ENCODE results near the gene MLLT10. TPM values are rescaled to one million over a fixed set of nuclear protein-coding genes. Genes with fewer than 3 reads are reported as not detected.
A peak's percentile ranks its signal among the peaks of the same experiment; 100 is the strongest.

MLLT10 gene
- total and polyA plus RNA-seq, 9 of the 15 experiments (the other 6 are each of a cell fraction or from before 2014, with no cell fraction given), result 18.8 to 81.4 (median 64.2) TPM

DNA sequence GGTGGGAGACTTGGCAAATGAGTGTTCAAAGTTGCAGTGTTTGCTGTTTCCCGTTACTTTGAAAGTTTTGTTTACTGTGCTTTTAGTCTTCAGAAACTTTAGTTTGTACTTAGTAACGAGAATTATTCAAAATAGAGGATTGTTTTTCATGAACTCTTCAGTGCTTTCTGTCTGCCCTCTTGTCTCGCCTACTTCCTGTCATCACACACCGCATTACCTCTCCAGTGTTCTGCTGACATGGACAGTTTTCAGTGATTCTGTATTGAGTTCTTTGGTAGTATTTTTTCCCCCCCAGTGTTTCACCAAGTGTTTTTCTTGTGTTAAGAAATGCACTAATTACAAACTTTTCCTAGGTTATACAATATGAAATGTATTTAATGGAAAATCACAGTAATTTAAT, 207.0 kb downstream of the MLLT10 start:
- H2AFZ ChIP-seq (ENCODE audit: low read depth, low read length), result no peak overlapping the region
- no peaks in the 10 kb centered on the region for H4K20me1 ChIP-seq (replicated peaks; ENCODE audit: control insufficient read depth, insufficient read depth, low read length)
- no peak overlapping the region for H3K27ac ChIP-seq (ENCODE audit: extremely low read depth, low read depth, low read length)
- no peaks in the 10 kb centered on the region for H3K27me3 ChIP-seq (ENCODE audit: control insufficient read depth in 2 of 2, insufficient read depth in 2 of 2, low read length in 2 of 2)
- ChIA-PET POLR2A (no interaction called here), CTCF (ENCODE audit: low intra/inter-chr PET ratio) (no interaction called here)
- in situ Hi-C loops (cut with MboI) (no loop called here), intact Hi-C loops (cut with micrococcal nuclease) (no loop called here)
- H3K79me2 ChIP-seq (ENCODE audit: control insufficient read depth, insufficient read depth, low read length), result no peaks in the 10 kb centered on the region
- no peak overlapping the region for H3K4me3 ChIP-seq
- no peak overlapping the region for H3K9ac ChIP-seq (ENCODE audit: insufficient read depth in 1 of 2, low read depth in 2 of 2, low read length in 2 of 2)
- H3K4me2 ChIP-seq (ENCODE audit: insufficient read depth, low read length), result no peak overlapping the region
- ATAC-seq, result no peak
- H3K4me1 ChIP-seq (replicated peaks in 1 of 2; ENCODE audit: control insufficient read depth in 2 of 2, insufficient read depth in 2 of 2, low read length in 2 of 2), result peaks cover 0 to 4% of the 10 kb centered on the region in 2 experiments; a peak in 1 of 5 replicates
- TF ChIP-seq ZNF436 (CRISPR knock-in tag; IDR thresholded peaks at IDR 0.05) (no peak), C11orf30 (IDR thresholded peaks at IDR 0.05; ENCODE audit: low read depth) (peak; percentile 52), ZNF316 (IDR thresholded peaks at IDR 0.05) (peak; percentile 64)
- DNase-seq (ENCODE audit: extremely low read depth in 1 of 4, low spot score in 3 of 4), result no peak
- H3K9me3 ChIP-seq (replicated peaks; ENCODE audit: control insufficient read depth, insufficient read depth, low read depth, low read length), result no peaks in the 10 kb centered on the region
- 88% methylated on average over 4 of the region's 4 CpGs for WGBS (ENCODE audit: insufficient coverage, low coverage, missing lambda C conversion rate)
- H3K9me1 ChIP-seq (ENCODE audit: control insufficient read depth, insufficient read depth, low read length), result no peaks in the 10 kb centered on the region
- no TSS peak for BruUV-seq (replicated peaks)
- FAIRE-seq, result no peak
- H3K36me3 ChIP-seq (ENCODE audit: control insufficient read depth, insufficient read depth, low read length), result peaks cover 85% of the 10 kb centered on the region

DNA sequence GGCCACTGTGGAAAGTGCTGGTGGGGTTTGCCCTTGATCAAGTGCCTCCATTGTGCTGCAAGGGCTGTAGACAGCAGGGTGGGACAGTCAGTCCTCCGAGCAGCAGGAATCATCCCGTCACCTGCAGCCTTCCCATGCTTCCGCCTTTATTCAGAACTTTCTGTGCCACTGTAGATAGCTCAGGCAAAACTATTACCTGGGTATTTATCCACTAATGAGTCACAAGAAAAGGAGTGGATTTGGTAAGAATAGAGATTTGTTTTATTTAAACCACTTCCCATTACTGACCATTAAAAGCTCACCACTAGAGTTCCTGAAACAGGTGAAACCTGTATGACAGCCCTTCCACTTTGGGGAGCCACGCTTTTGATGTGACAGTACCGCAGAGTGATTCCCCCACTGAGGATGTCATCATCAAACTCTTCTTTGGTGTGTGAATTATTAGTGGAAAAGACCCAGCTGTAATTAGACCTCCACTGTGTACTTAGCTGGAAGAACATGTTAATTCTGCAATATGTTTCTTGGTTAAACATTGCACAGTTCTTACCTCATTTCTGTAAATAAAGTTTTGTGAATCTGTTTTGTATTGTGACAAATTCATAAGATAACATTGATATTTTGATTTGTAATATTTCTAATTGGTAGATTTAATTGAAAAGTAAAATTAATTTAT, 208.8 kb downstream of the MLLT10 start:
- Histone ChIP-seq H3K36me3 (ENCODE audit: control insufficient read depth, insufficient read depth, low read length) (peaks cover 72% of the 10 kb centered on the region), H2AFZ (ENCODE audit: low read depth, low read length) (no peak overlapping the region), H3K27ac (ENCODE audit: extremely low read depth, low read depth, low read length) (no peak overlapping the region), H3K9me1 (ENCODE audit: control insufficient read depth, insufficient read depth, low read length) (no peaks in the 10 kb centered on the region), H3K9me3 (replicated peaks; ENCODE audit: control insufficient read depth, insufficient read depth, low read depth, low read length) (no peaks in the 10 kb centered on the region), H3K4me3 (no peak overlapping the region), H3K9ac (ENCODE audit: insufficient read depth in 1 of 2, low read depth in 2 of 2, low read length in 2 of 2) (no peak overlapping the region), H3K4me2 (ENCODE audit: insufficient read depth, low read length) (no peak overlapping the region), H3K4me1 (replicated peaks in 1 of 2; ENCODE audit: control insufficient read depth in 2 of 2, insufficient read depth in 2 of 2, low read length in 2 of 2) (peaks cover 0 to 4% of the 10 kb centered on the region in 2 experiments; a peak in 1 of 5 replicates), H4K20me1 (replicated peaks; ENCODE audit: control insufficient read depth, insufficient read depth, low read length) (no peaks in the 10 kb centered on the region), H3K27me3 (ENCODE audit: control insufficient read depth in 2 of 2, insufficient read depth in 2 of 2, low read length in 2 of 2) (no peaks in the 10 kb centered on the region), H3K79me2 (ENCODE audit: control insufficient read depth, insufficient read depth, low read length) (no peaks in the 10 kb centered on the region)
- TSS peak; percentile 14 for BruUV-seq (replicated peaks)
- intact Hi-C loops (cut with micrococcal nuclease), result no loop called here
- whole genome bisulfite sequencing (ENCODE audit: insufficient coverage, low coverage, missing lambda C conversion rate), result 99% methylated on average over 5 of the region's 5 CpGs
- ATAC-seq (no peak), DNase-seq (ENCODE audit: extremely low read depth in 1 of 4, low spot score in 3 of 4) (no peak), FAIRE-seq (no peak)
- no peak for TF ChIP-seq MXI1 (IDR thresholded peaks at IDR 0.05; ENCODE audit: low read depth, low read length)
- no peak for TF ChIP-seq MECOM (CRISPR knock-in tag; IDR thresholded peaks at IDR 0.05)
- TF ChIP-seq MEF2A (IDR thresholded peaks at IDR 0.05; ENCODE audit: control insufficient read depth, low read depth, low read length), result no peak
- TF ChIP-seq ZNF24 (IDR thresholded peaks at IDR 0.05), result no peak
- TF ChIP-seq ZFP36 (IDR thresholded peaks at IDR 0.05; ENCODE audit: low read depth, low read length, partially characterized antibody), result no peak
- TF ChIP-seq HDAC8 (tag; IDR thresholded peaks at IDR 0.05), result no peak
- TF ChIP-seq, protein P1, sequence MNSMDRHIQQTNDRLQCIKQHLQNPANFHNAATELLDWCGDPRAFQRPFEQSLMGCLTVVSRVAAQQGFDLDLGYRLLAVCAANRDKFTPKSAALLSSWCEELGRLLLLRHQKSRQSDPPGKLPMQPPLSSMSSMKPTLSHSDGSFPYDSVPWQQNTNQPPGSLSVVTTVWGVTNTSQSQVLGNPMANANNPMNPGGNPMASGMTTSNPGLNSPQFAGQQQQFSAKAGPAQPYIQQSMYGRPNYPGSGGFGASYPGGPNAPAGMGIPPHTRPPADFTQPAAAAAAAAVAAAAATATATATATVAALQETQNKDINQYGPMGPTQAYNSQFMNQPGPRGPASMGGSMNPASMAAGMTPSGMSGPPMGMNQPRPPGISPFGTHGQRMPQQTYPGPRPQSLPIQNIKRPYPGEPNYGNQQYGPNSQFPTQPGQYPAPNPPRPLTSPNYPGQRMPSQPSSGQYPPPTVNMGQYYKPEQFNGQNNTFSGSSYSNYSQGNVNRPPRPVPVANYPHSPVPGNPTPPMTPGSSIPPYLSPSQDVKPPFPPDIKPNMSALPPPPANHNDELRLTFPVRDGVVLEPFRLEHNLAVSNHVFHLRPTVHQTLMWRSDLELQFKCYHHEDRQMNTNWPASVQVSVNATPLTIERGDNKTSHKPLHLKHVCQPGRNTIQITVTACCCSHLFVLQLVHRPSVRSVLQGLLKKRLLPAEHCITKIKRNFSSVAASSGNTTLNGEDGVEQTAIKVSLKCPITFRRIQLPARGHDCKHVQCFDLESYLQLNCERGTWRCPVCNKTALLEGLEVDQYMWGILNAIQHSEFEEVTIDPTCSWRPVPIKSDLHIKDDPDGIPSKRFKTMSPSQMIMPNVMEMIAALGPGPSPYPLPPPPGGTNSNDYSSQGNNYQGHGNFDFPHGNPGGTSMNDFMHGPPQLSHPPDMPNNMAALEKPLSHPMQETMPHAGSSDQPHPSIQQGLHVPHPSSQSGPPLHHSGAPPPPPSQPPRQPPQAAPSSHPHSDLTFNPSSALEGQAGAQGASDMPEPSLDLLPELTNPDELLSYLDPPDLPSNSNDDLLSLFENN (IDR thresholded peaks at IDR 0.05; ENCODE audit: low read depth in 2 of 2, low read length in 2 of 2), result no peak
- in situ Hi-C loops (cut with MboI), result no loop called here
- ChIA-PET POLR2A (interaction anchor here (1.0 kb wide), 1 partner anchor 14 kb away, joined by 4 read pairs; no protein-coding TSS in a partner anchor), CTCF (ENCODE audit: low intra/inter-chr PET ratio) (no interaction called here)
